Lower lobe of right lung (tissue), 2 donors: ENCODE data around the gene FAM124B. TPM values are rescaled to one million over a fixed set of nuclear protein-coding genes. Genes with fewer than 3 reads are reported as not detected.

Experiments used
- ATAC-seq, 2 donors: fragments of 200-7000 bp; cut with Tn5 transposase; one replicate each; pipeline ENCODE4 v1.9.1; 2020 to 2022; ENCODE audit warnings: mild to moderate bottlenecking in 2 of 2, moderate library complexity in 2 of 2
- DNase-seq: peaks from one replicate; pipeline ENCODE4 v3.0.0-alpha.2; 2020
- H3K27ac ChIP-seq: fragments of 200-600 bp; one replicate; pipeline ENCODE4 v1.8.0; 2022
- H3K27me3 ChIP-seq: fragments of 200-600 bp; one replicate; pipeline ENCODE4 v1.8.0; 2022; ENCODE audit warnings: low read depth
- H3K36me3 ChIP-seq: fragments of 200-600 bp; one replicate; pipeline ENCODE4 v1.8.0; 2022; ENCODE audit warnings: mild to moderate bottlenecking
- H3K4me1 ChIP-seq: fragments of 200-600 bp; one replicate; pipeline ENCODE4 v1.8.0; 2022
- H3K4me3 ChIP-seq: fragments of 200-600 bp; one replicate; pipeline ENCODE4 v1.8.0; 2022; ENCODE audit warnings: mild to moderate bottlenecking
- H3K9me3 ChIP-seq: fragments of 200-600 bp; one replicate; pipeline ENCODE4 v1.8.0; 2022
- intact Hi-C: fragments of 100-400 bp; cut with DNase I; formaldehyde crosslinking; loops from one replicate; pipeline ENCODE4 v1.11.0; 2022
- total RNA-seq: library from RNA; stranded (reverse); fragmentation: NEBNext Ultra II Directional; extraction: Animal tissue kit (Norgen Biotek cat#: 25700); gene quantifications from one replicate; pipeline ENCODE4 v1.2.1, GENCODE V29; 2021
- TF ChIP-seq, protein P1 (sequence below): fragments of 200-600 bp; IDR thresholded peaks from one replicate; pipeline ENCODE4 v1.8.0; 2022; ENCODE audit warnings: antibody characterized with exemption, mild to moderate bottlenecking
- donor health status: DM: no; HTN: yes; CAD: no; lungs with severe emphysema.

The FAM124B gene
- total RNA-seq, 1 donor from 2014 or later: 4.8 TPM

DNA sequence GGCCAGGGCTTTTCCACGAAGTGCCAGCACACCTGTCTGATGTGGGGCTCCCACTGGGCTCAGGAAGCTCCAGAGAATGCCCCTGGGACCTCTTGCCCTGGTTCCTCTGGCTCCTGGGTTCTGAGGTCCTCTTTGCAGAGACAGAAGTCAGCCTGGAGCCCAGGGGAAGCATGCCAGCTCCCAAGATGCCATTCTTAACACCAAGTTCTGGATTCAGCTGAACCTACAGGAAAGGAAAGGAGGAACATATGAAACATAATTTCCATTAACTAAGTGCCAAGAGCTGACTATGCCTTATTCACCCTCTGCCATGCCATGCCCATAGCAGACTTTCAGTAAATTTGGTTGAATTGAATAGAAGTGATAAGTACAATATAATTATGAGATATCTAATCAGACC is 21.9 kb downstream of the FAM124B start:
- no peak for DNase-seq
- ATAC-seq: no peak

DNA sequence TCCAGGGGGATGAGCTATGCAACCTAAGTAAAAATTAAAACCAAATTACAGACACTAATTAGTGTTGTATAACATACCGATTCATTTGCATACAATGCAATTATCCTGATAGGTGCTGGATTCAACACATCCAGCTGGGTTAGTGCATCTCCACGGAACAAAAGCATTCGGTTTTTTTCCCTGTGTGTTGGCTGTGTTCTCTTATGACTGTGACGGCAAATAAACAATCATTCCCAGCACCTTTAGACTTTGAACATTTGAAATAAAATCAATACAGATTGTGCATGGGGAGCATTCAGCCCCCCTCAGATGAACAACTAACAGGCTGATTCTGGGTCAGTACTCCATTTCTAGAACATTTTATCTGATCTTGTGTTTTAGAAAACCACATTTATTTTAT is 22.7 kb downstream of the FAM124B start:
- Histone ChIP-seq H3K9me3 (no peaks in the 10 kb centered on the region), H3K4me1 (peaks cover 9% of the 10 kb centered on the region), H3K4me3 (no peak overlapping the region), H3K27ac (no peak overlapping the region), H3K36me3 (no peaks in the 10 kb centered on the region), H3K27me3 (no peaks in the 10 kb centered on the region)
- TF ChIP-seq, protein P1, sequence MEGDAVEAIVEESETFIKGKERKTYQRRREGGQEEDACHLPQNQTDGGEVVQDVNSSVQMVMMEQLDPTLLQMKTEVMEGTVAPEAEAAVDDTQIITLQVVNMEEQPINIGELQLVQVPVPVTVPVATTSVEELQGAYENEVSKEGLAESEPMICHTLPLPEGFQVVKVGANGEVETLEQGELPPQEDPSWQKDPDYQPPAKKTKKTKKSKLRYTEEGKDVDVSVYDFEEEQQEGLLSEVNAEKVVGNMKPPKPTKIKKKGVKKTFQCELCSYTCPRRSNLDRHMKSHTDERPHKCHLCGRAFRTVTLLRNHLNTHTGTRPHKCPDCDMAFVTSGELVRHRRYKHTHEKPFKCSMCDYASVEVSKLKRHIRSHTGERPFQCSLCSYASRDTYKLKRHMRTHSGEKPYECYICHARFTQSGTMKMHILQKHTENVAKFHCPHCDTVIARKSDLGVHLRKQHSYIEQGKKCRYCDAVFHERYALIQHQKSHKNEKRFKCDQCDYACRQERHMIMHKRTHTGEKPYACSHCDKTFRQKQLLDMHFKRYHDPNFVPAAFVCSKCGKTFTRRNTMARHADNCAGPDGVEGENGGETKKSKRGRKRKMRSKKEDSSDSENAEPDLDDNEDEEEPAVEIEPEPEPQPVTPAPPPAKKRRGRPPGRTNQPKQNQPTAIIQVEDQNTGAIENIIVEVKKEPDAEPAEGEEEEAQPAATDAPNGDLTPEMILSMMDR: no peak
- ATAC-seq (no peak), DNase-seq (no peak)
- intact Hi-C loops: no loop called here

More for the DNA sequence above, 21.9 kb downstream of the FAM124B start:
- Histone ChIP-seq H3K4me3 (no peak overlapping the region), H3K4me1 (peaks cover 9% of the 10 kb centered on the region), H3K27ac (no peak overlapping the region), H3K36me3 (no peaks in the 10 kb centered on the region), H3K27me3 (no peaks in the 10 kb centered on the region), H3K9me3 (no peaks in the 10 kb centered on the region)
- TF ChIP-seq, protein P1: no peak
- intact Hi-C loops: no loop called here

DNA sequence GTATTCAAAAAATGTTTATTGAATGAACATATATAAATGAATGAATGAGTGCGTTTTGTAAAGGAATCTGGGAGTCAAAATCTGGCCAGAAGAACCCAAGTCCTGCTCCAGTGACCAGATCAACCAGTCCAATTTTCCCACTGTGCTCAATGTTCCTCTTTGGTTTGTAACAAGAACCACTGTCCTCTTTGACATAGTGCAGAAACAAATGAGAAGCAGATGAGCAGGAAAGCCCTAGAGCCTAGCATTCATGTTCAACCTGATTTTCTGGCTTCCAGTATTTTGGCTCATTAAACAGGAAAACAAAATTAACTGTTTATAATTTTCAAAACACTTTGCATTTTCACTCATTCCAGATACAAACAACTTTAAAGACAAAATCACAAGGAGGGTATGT is 23.2 kb downstream of the FAM124B start:
- intact Hi-C loops: no loop called here
- Histone ChIP-seq H3K4me1 (peaks cover 9% of the 10 kb centered on the region), H3K9me3 (no peaks in the 10 kb centered on the region), H3K36me3 (no peaks in the 10 kb centered on the region), H3K27ac (no peak overlapping the region), H3K27me3 (no peaks in the 10 kb centered on the region), H3K4me3 (no peak overlapping the region)
- ATAC-seq: no peak
- TF ChIP-seq, protein P1: no peak
- DNase-seq: no peak

DNA sequence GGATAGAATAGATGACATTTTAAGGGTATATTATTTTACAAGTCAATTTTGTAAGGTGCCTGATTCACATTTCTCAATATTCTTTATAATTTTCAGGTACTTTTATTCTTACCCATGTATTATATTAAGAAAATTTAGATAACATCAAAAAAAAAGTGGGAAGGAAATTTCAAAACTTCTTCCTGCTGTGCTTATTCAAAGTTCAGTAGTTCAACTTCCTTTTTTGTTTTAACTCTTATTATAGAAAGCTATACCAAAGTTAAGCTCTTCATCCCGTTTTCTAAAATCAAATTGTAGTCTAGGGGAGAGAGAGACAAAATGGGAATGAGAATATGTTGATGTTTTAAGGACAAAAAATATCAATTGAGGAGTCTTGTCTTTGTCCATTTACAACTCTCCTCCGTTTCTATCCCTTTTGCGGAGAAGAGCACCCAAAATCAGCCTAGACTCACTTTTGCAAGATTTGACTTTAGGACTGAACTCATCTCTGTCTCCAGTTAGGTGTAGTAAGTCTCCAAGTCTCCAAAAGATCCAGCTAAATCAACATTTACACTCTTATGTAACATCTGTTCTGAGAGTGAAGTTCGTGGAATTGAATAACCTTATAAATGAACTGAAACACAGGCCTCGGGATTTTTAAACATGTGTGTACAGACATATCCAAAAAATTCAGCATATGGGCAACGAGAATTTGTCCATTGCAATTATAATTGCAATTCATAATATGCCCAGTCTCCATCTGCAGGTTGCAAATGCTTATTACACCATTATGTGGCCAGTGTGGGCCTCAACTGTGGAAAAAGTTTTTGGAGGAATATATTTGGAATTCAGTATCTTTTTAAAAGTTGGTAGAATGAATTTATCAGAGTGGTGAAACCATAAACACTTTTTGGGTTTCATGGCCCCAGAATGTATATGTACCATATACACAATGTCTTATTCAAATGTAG is 23.9 kb downstream of the FAM124B start:
- Histone ChIP-seq H3K4me1 (peaks cover 9% of the 10 kb centered on the region), H3K4me3 (no peak overlapping the region), H3K9me3 (no peaks in the 10 kb centered on the region), H3K27me3 (no peaks in the 10 kb centered on the region), H3K27ac (no peak overlapping the region), H3K36me3 (no peaks in the 10 kb centered on the region)
- TF ChIP-seq, protein P1: no peak
- ATAC-seq (no peak), DNase-seq (no peak)
- intact Hi-C loops: no loop called here

DNA sequence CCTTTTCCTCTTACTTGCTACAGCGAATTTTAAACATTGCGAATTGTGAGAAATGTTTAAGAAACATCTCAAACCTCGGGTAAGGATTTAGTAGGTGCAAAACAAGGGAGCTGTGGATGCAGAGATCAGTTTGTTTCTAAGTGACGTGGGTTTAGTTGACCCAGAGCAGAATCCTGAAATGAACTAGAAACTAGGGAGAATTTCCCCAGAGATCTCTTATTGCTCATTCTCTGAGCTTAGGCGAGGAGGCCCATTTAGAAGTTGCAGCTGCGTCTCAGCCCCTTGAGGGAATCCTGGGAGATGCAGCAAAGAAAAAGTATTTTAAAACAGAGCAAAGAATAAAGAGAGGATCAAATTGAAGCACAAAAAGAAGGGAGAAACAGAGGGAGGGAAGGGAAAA is 29.3 kb downstream of the FAM124B start:
- H3K9me3 ChIP-seq: no peaks in the 10 kb centered on the region
- TF ChIP-seq, protein P1: no peak
- H3K4me3 ChIP-seq: no peak overlapping the region
- no peak for ATAC-seq
- no peaks in the 10 kb centered on the region for H3K36me3 ChIP-seq
- no peak overlapping the region for H3K27ac ChIP-seq
- no peak for DNase-seq
- H3K4me1 ChIP-seq: peaks cover 9% of the 10 kb centered on the region
- no peaks in the 10 kb centered on the region for H3K27me3 ChIP-seq
- intact Hi-C loops: no loop called here
